Measurements from ENCODE around the gene ARHGEF25. TPM values are rescaled to one million over a fixed set of nuclear protein-coding genes. Genes with fewer than 3 reads are reported as not detected.

The ARHGEF25 gene
- total and polyA plus RNA-seq, 2 of the 4 experiments (the other 2 are of a cell fraction) = 6.3 to 17.9 TPM

DNA sequence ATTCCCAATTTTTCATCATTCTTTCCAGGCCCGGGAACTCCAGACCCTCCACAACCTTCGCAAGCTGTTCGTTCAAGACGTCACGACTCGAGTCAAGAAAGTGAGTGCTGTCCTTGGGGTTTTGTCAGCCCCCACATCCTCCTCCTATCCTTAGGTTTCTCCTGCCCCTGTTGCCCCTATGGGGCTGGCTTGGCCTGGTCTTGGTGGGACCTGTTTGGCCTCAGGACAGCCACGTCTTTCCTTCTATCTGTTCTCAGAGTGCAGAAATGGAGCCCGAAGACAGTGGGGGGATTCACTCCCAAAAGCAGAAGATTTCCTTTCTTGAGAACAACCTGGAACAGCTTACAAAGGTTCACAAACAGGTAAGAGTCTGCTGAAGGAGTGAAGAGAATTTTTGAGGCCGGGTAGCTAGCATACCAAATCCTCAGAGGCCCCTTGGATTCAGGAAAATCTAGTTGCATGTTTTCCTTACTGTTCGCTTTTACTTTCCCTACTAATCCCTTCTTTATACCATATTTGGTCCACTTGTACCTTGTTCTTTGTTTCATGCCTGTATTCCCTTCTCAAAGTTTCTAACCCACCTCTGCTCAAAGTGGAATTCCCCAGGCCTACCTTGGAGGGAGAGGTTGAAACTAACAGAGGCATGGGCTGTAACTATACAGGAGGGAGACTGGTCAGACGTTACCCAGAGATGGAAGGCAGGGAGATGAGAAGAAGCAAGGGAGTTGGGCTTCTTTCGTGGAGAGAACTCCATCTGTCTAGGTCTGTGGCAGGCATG lies 33.1 kb upstream of the ARHGEF25 start:
- no CpG with 5 or more reads among the region's 12 CpGs for WGBS, 2 experiments (ENCODE audit: extremely low coverage in 2 of 2, insufficient read length in 1 of 2)
- H3K18ac ChIP-seq (ENCODE audit: low read depth, low read length) = no peak overlapping the region
- H2BK120ac ChIP-seq (ENCODE audit: low read depth, low read length) = no peak overlapping the region
- no peak overlapping the region for H2AFZ ChIP-seq (replicated peaks; ENCODE audit: low read length, poor library complexity)
- no peak overlapping the region; the same call in 1 of the 2 replicates for H3K23ac ChIP-seq (ENCODE audit: low read depth, low read length)
- H3K4me2 ChIP-seq (ENCODE audit: low read depth, low read length) = no peak overlapping the region
- dilution Hi-C loops (cut with HindIII; ENCODE audit: low sequenced_read_pairs, unreplicated experiment) = no loop called here
- no peak overlapping the region for H2BK20ac ChIP-seq (ENCODE audit: low read depth, low read length)
- no peak overlapping the region for H3K4ac ChIP-seq (ENCODE audit: low read depth, low read length)
- no peak for TF ChIP-seq MAZ (IDR thresholded peaks at IDR 0.05; ENCODE audit: borderline replicate concordance, low read depth, low read length)
- TF ChIP-seq POLR2A (IDR thresholded peaks at IDR 0.05; ENCODE audit: low read depth, low read length) = no peak
- TF ChIP-seq NFE2L2 (IDR thresholded peaks at IDR 0.05; ENCODE audit: low read depth, low read length) = no peak
- no peak for TF ChIP-seq MAFK (IDR thresholded peaks at IDR 0.05; ENCODE audit: low read depth, low read length)
- no peak for TF ChIP-seq USF2 (IDR thresholded peaks at IDR 0.05; ENCODE audit: low read depth, low read length)
- no peak for TF ChIP-seq MXI1 (IDR thresholded peaks at IDR 0.05; ENCODE audit: borderline replicate concordance, low read depth, low read length)
- H4K91ac ChIP-seq (ENCODE audit: insufficient read depth, low read depth, low read length) = no peak overlapping the region
- ChIA-PET CTCF (no interaction called here), POLR2A (ENCODE audit: unreplicated experiment) (no interaction called here)
- H3K79me1 ChIP-seq (ENCODE audit: low read depth in 1 of 2, low read length in 2 of 2) = no peaks in the 10 kb centered on the region
- H3K9me3 ChIP-seq (ENCODE audit: control insufficient read depth, insufficient read depth, low read length) = no peaks in the 10 kb centered on the region
- no peak overlapping the region for H2AK9ac ChIP-seq (replicated peaks; ENCODE audit: low read depth, low read length, poor library complexity)
- no peak overlapping the region for H2AK5ac ChIP-seq (ENCODE audit: low read depth, low read length)
- ATAC-seq (ENCODE audit: low read depth) (no peak), DNase-seq (no peak)
- H3K14ac ChIP-seq (replicated peaks; ENCODE audit: low read depth, low read length) = no peak overlapping the region
- no peak overlapping the region for H3K4me3 ChIP-seq (ENCODE audit: insufficient read depth, low read depth, low read length)
- no peak overlapping the region for H2BK15ac ChIP-seq (ENCODE audit: low read depth, low read length)
- no peaks in the 10 kb centered on the region for H3K9me1 ChIP-seq (ENCODE audit: insufficient read depth, low read length)
- intact Hi-C loops (cut with micrococcal nuclease) = no loop called here
- BruUV-seq (replicated peaks) = no TSS peak
- H4K20me1 ChIP-seq (ENCODE audit: insufficient read depth, low read length) = no peaks in the 10 kb centered on the region
- H4K5ac ChIP-seq (ENCODE audit: low read depth, low read length) = no peak overlapping the region
- in situ Hi-C loops (cut with MboI; ENCODE audit: low sequenced_read_pairs) = no loop called here
- H3K27me3 ChIP-seq (ENCODE audit: control insufficient read depth, insufficient read depth, low read length) = peaks cover 21% of the 10 kb centered on the region
- no peaks in the 10 kb centered on the region for H3K36me3 ChIP-seq (ENCODE audit: control insufficient read depth, insufficient read depth, low read length)
- no peak overlapping the region for H3K27ac ChIP-seq (ENCODE audit: insufficient read depth, low read length)
- no peak overlapping the region for H2BK5ac ChIP-seq (ENCODE audit: low read depth, low read length, poor library complexity, severe bottlenecking)
- no peak overlapping the region for H4K8ac ChIP-seq (ENCODE audit: low read depth in 2 of 2, low read length in 2 of 2)
- no peak overlapping the region for H3K56ac ChIP-seq (ENCODE audit: extremely low read depth, insufficient read depth, low read length)
- no peaks in the 10 kb centered on the region for H3K4me1 ChIP-seq (ENCODE audit: control insufficient read depth, insufficient read depth, low read length)
- no peak overlapping the region for H3K9ac ChIP-seq (ENCODE audit: low read depth, low read length)

All from IMR-90 (cell line).